ENCODE data around the gene CMTM8.

DNA sequence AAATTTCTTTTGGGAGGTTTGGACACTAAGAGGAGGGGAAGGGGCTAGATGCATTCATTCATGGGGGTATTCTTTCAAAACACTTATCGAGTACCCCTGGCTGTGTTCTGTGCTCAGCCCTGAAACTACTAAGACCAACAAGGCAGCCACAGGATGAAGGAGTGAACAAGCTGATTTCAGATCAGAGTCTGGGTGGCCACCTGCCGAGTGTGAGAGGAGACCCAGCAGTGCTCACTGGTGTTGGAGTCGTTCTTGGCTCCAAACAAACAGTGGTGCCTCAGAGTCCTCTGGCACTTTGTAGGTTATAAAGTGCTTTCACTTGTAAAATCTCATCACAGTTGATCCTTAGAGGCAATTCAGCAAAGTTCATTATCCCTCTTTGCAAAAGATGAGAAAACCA lies 48.8 kb upstream of the CMTM8 start:
- no peak for TF ChIP-seq BHLHE40 (IDR thresholded peaks at IDR 0.05; ENCODE audit: borderline replicate concordance)
- no peak for TF ChIP-seq CTBP1 (IDR thresholded peaks at IDR 0.05; ENCODE audit: borderline replicate concordance)
- no peak for TF ChIP-seq L3MBTL2 (conservative IDR thresholded peaks at IDR 0.05)
- no peak for TF ChIP-seq SUZ12 (IDR thresholded peaks at IDR 0.05)
- TF ChIP-seq SP1 (IDR thresholded peaks at IDR 0.05) = no peak
- no peak for TF ChIP-seq FOXM1 (IDR thresholded peaks at IDR 0.05; ENCODE audit: borderline replicate concordance)
- no peak for TF ChIP-seq ELF4 (IDR thresholded peaks at IDR 0.05)
- TF ChIP-seq, protein P1, sequence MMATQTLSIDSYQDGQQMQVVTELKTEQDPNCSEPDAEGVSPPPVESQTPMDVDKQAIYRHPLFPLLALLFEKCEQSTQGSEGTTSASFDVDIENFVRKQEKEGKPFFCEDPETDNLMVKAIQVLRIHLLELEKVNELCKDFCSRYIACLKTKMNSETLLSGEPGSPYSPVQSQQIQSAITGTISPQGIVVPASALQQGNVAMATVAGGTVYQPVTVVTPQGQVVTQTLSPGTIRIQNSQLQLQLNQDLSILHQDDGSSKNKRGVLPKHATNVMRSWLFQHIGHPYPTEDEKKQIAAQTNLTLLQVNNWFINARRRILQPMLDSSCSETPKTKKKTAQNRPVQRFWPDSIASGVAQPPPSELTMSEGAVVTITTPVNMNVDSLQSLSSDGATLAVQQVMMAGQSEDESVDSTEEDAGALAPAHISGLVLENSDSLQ (IDR thresholded peaks at IDR 0.05) = no peak
- no peak for TF ChIP-seq FOXK2 (IDR thresholded peaks at IDR 0.05)
- TF ChIP-seq FOXA1 (IDR thresholded peaks at IDR 0.05) = no peak
